Measurements from ENCODE around the gene PRPS2. TPM values are rescaled to one million over a fixed set of nuclear protein-coding genes. Genes with fewer than 3 reads are reported as not detected.

The PRPS2 gene
- polyA plus RNA-seq, 1 of the 3 experiments (the other 2 are of a cell fraction), result 11.1 TPM

DNA sequence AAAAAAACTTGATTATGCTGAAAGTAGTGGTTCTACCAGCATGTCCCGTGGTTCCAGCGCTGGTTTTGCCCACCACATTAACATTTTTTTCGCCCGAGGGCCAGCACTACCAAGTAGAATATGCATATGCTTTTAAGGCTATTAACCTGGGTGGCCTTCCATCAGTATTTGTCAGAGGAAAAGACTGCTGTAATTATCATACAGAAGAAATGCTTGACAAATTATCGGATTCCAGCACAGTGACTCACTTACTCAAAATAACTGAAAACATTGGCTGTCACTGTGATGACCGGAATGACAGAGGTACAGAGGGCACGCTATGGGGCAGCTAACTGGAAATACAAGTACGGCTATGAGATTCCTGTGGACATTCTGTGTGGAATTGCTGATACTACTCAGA is 34.6 kb downstream of the PRPS2 start:
- ChIA-PET CTCF (interaction anchor here (1.0 kb wide), 1 partner anchor 52 kb away, joined by 3 read pairs; no protein-coding TSS in a partner anchor), POLR2A (no interaction called here)
- no peak for TF ChIP-seq SIN3A (IDR thresholded peaks at IDR 0.05; ENCODE audit: borderline replicate concordance, low read depth, low read length)
- no peak for TF ChIP-seq FOSL2 (IDR thresholded peaks at IDR 0.05; ENCODE audit: borderline replicate concordance, low read depth)
- no peak for TF ChIP-seq ELF1 (IDR thresholded peaks at IDR 0.05)
- TF ChIP-seq, protein P1, sequence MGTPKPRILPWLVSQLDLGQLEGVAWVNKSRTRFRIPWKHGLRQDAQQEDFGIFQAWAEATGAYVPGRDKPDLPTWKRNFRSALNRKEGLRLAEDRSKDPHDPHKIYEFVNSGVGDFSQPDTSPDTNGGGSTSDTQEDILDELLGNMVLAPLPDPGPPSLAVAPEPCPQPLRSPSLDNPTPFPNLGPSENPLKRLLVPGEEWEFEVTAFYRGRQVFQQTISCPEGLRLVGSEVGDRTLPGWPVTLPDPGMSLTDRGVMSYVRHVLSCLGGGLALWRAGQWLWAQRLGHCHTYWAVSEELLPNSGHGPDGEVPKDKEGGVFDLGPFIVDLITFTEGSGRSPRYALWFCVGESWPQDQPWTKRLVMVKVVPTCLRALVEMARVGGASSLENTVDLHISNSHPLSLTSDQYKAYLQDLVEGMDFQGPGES (IDR thresholded peaks at IDR 0.05; ENCODE audit: low read depth, low read length), result no peak
- no peak for TF ChIP-seq GABPA (IDR thresholded peaks at IDR 0.05; ENCODE audit: low read depth)
- TF ChIP-seq RFX5 (IDR thresholded peaks at IDR 0.05; ENCODE audit: low read length), result no peak
- no peak for TF ChIP-seq FOXJ3 (CRISPR knock-in tag; IDR thresholded peaks at IDR 0.05)
- TF ChIP-seq FOXM1 (IDR thresholded peaks at IDR 0.05; ENCODE audit: low read depth), result no peak
- no peak for TF ChIP-seq REST (IDR thresholded peaks at IDR 0.05; ENCODE audit: low read depth, low read length)
- TF ChIP-seq RCOR1 (IDR thresholded peaks at IDR 0.05; ENCODE audit: low read length), result no peak
- TF ChIP-seq SMC3 (IDR thresholded peaks at IDR 0.05; ENCODE audit: low read depth, low read length), result no peak
- TF ChIP-seq RXRA (IDR thresholded peaks at IDR 0.05; ENCODE audit: borderline replicate concordance, low read depth), result no peak
- TF ChIP-seq, protein P2, sequence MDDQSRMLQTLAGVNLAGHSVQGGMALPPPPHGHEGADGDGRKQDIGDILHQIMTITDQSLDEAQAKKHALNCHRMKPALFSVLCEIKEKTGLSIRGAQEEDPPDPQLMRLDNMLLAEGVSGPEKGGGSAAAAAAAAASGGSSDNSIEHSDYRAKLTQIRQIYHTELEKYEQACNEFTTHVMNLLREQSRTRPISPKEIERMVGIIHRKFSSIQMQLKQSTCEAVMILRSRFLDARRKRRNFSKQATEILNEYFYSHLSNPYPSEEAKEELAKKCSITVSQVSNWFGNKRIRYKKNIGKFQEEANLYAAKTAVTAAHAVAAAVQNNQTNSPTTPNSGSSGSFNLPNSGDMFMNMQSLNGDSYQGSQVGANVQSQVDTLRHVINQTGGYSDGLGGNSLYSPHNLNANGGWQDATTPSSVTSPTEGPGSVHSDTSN (IDR thresholded peaks at IDR 0.05), result no peak
- no peak for TF ChIP-seq CHD2 (IDR thresholded peaks at IDR 0.05; ENCODE audit: low read length, partially characterized antibody)
- TF ChIP-seq, protein P3, sequence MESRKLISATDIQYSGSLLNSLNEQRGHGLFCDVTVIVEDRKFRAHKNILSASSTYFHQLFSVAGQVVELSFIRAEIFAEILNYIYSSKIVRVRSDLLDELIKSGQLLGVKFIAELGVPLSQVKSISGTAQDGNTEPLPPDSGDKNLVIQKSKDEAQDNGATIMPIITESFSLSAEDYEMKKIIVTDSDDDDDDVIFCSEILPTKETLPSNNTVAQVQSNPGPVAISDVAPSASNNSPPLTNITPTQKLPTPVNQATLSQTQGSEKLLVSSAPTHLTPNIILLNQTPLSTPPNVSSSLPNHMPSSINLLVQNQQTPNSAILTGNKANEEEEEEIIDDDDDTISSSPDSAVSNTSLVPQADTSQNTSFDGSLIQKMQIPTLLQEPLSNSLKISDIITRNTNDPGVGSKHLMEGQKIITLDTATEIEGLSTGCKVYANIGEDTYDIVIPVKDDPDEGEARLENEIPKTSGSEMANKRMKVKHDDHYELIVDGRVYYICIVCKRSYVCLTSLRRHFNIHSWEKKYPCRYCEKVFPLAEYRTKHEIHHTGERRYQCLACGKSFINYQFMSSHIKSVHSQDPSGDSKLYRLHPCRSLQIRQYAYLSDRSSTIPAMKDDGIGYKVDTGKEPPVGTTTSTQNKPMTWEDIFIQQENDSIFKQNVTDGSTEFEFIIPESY (IDR thresholded peaks at IDR 0.05; ENCODE audit: borderline replicate concordance, low read depth), result no peak
- Histone ChIP-seq H3K9me2 (no peaks in the 10 kb centered on the region), H2AFZ (ENCODE audit: low read depth) (no peak overlapping the region), H3K4me3 (ENCODE audit: low read depth in 2 of 2, low read length in 1 of 2) (no peak overlapping the region), H3K4me1 (ENCODE audit: control insufficient read depth in 1 of 2, insufficient read depth in 2 of 2, low read depth in 1 of 2, low read length in 1 of 2) (peaks cover 0 to 2% of the 10 kb centered on the region in 2 experiments; a peak in 1 of 4 replicates), H3K4me2 (no peak overlapping the region), H3K9ac (no peak overlapping the region), H3K36me3 (replicated peaks in 1 of 2; ENCODE audit: control insufficient read depth in 1 of 2, insufficient read depth in 2 of 2, low read length in 1 of 2) (no peaks in the 10 kb centered on the region), H3K27me3 (ENCODE audit: insufficient read depth) (peaks cover 16% of the 10 kb centered on the region), H4K20me1 (ENCODE audit: insufficient read depth) (no peaks in the 10 kb centered on the region), H3F3A (replicated peaks; ENCODE audit: insufficient read depth) (no peaks in the 10 kb centered on the region), H3K27ac (ENCODE audit: low read depth in 2 of 2, low read length in 1 of 2) (no peak overlapping the region), H3K9me3 (no peaks in the 10 kb centered on the region), H3K79me2 (ENCODE audit: insufficient read depth) (no peaks in the 10 kb centered on the region)
- 46% methylated on average over 8 of the region's 8 CpGs for WGBS (ENCODE audit: low lambda C conversion rate)
- no peak for DNase-seq
